Stimulated activated CD8-positive, alpha-beta memory T cell treated with anti-CD3 and anti-CD28 coated beads, Interleukin-7, amount 100 ng/mL, for 48 hours (primary cell): ENCODE data around the gene MYO3A.

Experiments
- DNase-seq, 2 donors: peaks; one replicate each; pipeline ENCODE4 v3.0.0-alpha.2; 2020; ENCODE audit warnings: low read depth in 1 of 2; ENCODE audit errors: extremely low read depth in 1 of 2

The MYO3A gene

DNA sequence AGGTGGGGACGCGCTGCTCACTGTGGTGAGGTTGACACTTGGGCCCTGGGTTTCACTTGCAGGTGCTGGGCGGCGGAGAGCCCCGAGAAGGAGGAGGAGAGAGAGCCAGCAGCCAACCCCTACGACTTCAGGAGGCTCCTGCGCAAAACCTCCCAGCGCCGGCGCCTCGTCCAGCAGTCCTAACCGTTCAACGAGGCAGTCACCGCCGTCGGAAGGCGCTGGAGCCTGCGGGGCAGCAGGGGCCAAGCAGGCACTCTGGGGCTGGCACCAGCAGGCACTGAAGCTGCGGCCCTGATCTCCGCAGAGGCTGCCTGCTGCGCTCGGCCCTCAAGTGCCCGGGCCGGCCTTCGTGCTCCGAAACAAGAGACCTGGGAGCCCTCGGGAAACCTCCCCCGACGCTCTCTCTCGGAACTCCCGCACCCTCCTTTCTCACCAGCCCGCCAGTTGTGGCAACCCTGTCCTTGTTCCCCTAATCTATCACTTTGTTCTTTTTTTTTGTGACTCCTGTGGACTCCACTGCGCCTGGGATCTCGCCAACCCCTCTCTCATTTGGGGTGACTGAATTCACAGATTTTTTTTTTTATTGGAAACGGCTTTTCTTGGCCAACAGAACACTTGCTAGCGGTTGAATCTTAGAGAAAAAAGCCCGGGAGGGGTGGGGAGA lies 277.9 kb downstream of the MYO3A start:
- DNase-seq, result no peak

DNA sequence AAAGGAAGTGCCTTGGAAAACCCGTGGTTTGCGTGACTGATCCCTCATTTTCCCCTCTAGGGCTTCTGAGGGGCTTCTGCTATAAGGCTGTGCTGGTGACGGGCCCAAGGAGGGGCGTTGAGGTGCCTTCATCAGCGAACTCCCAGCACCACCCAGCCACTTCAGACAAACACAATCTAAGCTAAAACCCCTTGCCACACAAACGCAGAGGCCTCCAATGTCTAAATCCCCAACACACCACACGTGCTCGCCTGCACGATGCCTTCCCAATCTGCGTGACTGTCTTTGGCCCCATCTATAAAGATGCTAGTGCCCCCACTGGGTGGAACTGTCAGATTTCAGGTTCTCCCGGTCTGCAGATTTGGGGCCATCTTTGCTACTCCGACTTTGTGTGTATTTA lies 278.5 kb downstream of the MYO3A start:
- DNase-seq, result no peak

DNA sequence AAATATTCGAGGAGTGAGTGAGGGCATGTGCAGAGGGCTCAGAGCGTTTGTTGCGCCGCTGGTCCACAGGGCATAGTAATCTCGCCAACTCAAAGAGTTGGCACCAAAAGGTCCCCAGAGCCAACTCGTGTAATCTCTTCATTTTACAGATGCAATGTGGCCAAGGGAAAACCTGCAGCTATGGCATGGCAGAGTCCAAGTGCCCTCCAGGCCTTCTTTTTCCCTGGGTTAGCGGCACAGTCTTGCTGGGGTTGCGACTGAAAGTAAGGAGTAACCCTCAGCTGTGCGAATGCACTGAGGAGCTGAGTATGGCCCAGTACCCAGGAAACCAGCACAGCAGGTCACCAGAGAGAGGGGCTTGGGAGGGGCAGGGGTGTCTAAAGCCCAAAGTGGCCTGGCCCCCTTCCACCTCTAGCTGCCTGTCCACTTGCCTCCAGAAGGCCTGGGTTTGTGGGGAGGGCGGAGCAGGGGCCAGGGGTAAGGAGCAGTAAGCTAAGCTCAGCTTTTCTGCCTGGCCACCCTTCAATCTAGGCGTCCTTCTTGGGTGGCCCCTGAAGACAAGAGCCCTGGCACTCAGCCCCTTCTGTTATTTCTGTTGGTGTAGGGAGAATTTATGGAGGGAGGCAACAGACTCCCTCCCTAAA lies 279.2 kb downstream of the MYO3A start:
- no peak for DNase-seq

DNA sequence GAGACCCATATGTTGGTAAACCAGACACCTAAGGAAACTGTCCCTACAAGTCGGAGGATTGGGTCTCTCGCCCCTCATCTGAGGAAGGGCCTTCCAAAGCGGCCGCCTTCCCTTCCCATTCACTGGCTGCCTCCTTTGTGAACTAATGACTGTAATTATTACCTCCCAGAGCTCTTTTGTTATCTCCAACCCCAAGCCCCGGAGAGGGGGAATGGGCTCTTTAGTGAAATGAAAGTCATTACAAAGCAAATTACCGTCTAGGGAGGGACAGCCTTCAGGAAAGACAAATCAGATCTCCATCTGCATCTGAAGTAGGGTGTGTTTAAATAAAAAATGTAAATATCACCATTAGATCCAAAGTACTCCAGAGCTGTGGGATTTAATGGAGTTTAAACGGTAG lies 280.0 kb downstream of the MYO3A start:
- DNase-seq, result no peak

DNA sequence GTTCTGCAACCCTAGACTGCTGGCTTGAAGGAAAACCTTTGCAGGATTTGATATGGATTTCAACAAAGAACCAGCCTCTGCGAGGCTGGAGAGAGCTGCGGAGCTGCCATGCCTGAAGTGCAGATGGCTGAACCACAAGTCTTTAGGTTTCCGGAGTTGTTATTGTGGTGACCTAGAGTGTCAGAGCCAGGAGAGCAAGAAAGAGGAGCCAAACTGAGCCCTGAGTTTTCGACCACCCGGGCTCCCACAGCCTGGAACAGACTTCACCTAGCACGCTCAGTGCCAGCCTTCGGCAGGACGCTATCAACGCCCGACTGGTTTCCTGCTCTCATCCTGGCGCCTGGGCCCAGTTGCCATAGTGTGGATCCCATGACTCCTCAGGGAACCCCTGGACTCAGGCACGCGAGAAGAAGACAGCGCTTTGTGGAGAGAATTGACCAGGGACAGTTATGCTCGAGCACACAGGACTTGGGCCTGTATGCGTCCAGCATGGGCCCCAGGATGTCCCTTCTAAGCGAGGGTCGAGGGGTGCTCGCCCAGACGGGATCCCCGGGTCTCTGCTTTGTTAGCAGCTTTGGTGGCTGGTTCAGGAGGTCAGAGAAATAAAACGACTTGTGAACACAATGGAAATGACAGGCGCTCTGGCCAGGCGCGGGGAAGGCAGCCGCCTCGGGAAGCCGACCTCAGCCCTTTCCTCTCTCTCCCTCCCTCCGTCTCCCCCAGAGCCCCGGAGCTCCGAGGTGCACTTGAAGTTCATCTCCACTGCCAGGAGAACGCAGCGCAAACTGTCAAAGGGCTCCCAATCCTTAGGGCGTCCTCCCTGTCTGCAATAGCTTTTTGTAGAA lies 280.7 kb downstream of the MYO3A start:
- DNase-seq, result no peak

DNA sequence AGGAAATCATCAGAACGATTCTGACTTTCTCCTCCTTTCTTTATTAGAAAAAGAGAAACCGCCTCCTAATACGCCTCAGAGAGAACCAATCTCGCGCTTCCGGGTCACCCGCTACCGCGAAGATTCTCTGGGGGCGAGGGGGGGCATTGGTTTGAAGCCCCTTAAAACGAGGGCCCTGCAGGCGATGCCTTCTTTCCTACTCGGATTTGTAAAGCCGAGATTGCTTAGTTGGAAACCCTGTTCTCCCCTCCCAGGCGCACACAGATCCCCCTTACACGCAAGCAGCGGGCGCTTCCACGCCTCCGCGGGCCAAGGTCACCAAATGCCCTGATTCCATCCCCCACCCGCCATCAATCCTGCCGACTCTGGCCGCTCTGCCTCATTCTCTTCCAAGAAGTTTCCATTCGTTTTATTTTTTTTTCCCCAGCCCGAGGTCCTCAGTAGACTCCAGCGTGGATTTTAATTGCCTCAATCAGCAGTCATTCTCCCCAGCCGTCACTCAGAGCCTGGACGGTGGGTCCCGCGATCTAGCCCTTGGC lies 281.4 kb downstream of the MYO3A start:
- no peak for DNase-seq

DNA sequence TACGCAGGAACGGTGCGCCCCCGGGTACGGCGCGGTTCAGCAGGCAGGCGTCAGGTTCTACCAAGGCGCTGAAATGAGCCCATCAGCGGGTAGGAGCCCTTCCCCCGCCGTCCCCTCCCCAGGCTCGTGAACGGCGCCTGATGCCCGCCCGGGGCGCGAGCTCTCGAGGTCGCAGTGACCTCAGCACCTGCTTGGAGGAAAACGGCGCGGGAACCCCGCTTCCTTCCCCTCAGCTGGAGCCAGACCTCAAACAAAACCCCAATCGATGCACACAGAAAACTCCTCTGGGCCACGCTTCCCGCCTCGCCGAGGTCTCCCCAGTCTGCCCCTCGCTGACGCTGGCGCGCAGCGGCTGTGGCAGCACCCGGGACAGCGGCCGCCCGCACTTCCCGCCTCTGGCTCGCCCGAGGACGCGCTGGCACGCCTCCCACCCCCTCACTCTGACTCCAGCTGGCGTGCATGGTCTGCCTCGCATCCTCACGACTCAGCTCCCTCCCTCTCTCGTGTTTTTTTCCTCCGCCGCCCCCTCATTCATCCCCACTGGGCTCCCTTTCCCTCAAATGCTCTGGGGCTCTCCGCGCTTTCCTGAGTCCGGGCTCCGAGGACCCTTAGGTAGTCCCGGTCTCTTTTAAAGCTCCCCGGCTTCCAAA lies 282.0 kb downstream of the MYO3A start:
- peak; percentile 16 to 20 for DNase-seq

DNA sequence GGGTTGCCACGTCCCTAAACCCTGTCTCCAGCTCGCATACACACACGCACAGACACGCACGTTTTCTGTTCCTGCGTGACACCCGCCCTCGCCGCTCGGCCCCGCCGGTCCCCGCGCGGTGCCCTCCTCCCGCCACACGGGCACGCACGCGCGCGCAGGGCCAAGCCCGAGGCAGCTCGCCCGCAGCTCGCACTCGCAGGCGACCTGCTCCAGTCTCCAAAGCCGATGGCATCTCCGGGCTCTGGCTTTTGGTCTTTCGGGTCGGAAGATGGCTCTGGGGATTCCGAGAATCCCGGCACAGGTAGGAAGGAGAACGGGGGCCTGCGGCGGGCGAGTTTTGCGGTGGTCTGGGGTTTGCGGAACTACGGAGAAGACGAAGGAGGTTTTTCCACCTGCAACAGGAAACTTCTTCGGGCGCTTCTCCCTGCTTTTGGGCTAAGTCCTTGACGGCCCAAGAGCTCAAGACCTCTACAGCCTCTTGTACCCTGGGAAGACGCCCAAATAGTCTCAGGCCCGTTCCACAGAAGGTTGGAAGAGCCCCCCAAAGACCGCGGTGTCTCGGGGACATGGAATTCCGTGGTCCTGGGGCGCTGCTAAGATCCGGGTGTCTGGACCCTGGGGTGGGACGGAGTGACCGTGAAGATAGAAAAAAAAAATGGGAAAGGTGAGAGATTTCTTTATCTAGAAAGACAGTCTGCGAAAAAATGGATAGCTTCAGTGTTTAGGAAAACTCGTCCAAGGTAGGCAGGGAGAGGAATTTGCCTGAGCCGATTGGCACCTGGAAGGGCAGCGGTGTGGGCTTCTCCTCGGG lies 282.8 kb downstream of the MYO3A start, which contains the start of gene GAD2:
TSS of gene GAD2 (plus strand) at position 190 of the 811 bp plus-strand sequence. CDS start at position 226, 36 bp downstream.
- DNase-seq, result no peak

DNA sequence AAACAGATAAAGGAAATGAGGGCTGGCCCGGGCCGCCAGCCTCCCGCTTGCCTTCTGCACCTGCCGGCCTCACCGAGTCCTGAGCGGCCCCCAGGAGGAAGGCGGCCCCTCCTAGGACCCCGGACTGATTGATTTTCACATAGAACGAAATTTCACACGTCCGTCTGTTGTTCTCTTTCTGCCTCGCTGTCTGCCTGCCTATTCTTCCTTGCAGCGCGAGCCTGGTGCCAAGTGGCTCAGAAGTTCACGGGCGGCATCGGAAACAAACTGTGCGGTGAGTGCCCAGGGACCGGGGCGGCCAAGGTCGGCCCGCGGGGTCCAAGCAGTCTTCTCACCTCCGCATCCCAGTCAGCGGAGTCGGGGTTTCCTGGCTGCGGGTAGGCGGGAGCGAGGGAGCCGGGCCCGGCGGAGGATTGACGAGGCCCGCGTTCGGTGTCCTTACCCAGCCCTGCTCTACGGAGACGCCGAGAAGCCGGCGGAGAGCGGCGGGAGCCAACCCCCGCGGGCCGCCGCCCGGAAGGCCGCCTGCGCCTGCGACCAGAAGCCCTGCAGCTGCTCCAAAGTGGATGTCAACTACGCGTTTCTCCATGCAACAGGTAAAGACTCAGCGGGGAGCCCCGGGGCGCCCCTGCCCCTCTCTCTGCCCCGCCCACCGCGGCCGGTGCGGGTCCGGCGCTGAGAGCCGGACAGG lies 283.5 kb downstream of the MYO3A start:
- no peak for DNase-seq

DNA sequence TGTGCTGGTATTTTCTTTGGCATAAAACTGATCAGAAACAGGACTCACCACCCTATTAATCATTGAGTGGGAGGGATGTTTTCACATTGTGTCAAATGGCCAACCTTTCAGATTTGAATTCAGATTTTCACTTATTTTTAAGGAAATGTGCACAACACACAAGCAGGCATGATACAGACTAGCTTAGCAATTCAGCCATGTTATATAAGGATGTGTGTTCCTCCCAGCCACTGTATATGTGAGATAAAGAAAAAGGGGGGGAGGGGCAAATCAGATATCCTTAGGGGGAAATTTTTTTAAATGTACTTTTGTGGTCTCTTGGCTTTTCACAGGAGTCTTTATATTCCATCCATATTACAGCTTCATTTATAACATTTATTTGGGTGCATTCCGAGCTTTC lies 285.6 kb downstream of the MYO3A start:
- DNase-seq, result no peak

DNA sequence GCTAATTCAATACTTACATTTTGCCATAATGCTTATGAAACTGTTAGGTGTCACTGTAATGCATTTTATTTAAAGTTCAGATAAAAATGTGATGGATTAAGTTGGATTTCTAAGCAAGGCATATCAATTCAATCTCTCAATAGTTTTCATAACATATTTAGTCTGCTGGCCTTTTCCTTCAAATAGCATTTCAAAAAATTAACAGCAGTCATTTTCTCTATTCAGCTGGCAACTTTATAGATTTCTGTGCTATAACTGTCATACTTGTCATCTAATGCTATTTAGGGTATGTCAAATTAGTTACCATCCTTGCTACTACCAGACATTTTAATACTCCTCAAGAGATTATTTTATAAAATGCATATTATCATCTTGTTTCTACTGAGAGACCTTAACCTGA lies 286.9 kb downstream of the MYO3A start:
- no peak for DNase-seq

DNA sequence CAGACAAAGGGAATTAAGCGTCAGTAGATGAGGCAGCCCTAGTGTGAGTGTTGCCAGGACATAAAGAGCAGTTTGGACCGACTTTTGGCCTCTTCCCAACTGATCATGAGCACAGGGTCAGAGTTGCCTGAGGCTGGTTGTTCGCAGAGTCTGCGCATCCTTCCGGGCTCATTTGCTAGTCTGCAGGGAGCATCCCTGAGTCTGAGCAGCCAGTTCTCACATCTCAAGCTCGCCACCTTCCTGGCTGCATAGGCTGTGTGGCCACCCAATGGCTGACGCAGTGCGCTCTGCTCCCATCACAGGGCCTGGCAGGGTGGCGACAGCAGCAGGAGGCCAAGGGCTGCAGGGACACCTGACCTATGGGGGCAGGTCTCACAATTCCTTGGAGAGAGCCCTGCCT lies 287.5 kb downstream of the MYO3A start:
- no peak for DNase-seq

DNA sequence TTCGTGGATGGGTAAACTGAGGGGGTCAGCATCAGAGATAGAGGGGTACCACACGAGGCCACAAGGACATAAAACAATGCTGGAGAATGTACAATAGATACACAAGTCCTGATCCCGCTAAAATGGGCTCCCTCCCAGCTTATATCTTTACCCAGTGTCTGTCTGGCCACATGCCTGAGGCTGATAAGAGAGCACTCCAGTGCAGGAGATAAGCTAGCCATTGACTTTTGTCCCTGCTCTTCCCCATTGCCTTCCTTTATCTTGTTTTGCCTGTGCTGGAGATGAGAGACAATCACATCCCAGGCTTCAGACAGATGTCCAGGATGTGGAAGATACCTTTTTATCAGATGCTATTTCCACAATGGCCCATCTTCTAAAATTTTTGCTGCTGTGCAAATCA lies 288.5 kb downstream of the MYO3A start:
- no peak for DNase-seq

DNA sequence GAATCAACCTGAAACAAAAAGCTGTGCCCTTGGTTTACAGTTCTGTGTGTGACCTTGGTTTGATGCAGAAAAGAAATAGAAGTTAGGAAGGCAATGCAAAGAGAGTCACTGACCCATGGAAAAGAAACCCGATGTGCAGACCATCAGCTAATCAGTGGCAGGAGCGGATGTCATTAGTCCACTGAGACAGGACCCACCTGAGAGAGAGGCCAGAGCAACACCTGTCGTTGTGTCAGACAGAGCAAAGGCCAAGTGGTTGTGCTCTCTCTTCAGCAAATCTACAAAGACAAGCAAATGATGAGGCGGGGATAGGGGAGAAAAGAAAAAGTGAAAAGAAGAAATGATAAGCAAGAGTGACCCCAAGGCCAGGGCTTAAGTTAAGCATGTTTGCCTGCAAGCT lies 291.3 kb downstream of the MYO3A start:
- no peak for DNase-seq

DNA sequence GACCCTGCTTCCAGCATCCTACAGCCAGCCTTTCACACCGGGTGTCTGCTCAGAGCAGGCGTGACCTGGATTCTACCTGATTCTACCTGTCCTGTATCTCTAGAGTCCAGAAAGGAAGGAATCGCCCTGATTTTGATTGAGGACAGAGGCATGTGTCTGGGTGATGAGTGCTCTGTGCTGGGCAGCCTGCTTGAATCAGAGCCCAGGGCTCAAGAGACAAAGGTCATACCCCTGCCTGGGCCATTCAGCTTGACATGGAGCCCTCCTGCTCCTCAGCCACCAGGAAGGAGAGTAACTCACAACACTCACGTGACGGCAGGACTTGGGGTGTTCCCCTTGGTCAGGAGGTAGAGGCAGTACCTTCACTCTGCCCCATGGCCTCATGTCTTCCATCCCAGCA lies 293.8 kb downstream of the MYO3A start:
- no peak for DNase-seq

DNA sequence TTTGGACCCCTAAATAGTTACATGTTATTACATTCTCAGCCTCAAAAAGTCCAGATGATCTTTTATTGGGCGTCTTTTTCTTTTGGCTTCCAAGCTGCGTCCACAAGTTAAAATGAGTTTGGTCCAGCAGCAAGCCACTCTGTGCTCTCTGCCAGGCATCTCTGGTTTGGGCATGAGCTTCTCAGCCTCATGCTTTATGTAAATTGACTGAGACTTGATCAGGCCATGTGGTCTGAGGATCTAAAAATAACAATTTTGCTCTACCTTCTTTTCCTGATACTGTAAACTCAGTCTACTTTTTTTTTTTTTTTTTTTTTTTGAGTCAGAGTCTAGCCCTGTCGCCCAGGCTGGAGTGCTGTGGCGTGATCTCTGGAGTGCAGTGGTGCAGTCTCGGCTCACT lies 298.1 kb downstream of the MYO3A start:
- DNase-seq, result no peak

DNA sequence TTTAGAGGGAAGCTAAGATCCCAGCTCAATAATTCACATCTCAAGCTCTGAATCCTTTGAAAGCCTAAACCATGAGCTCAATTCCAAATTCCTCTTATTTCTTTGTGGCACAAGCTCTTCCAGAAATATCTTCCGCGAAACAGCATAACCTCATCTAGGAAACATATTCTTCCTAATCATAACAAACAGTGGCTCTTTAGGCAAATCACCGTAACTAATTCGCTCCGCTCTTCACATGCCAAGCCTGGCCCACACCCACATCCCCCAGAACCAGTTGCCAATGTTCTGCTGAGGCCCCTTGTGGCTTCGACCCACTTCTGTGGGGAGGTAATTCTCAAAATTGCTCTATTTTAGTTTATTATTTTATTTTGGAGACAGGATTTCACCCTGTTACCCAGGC lies 301.7 kb downstream of the MYO3A start:
- no peak for DNase-seq

DNA sequence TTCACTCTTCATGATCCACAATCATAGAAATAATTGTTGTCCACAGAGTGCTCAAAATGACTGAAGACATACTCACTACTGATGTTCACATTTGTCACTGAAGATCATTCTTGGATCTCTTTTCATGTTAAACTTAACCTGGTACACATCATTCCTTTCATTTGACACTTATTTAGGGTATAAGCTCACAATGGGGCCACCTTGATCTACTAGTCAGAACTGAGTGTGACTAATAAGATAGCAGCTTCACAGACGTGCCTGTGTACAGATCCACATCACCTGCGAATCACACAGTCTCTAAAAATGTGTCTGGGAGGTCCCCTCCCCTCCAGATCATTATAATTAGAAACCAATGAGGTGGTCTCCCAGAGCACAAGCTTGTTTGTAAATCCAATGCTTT lies 304.3 kb downstream of the MYO3A start:
- DNase-seq, result no peak

DNA sequence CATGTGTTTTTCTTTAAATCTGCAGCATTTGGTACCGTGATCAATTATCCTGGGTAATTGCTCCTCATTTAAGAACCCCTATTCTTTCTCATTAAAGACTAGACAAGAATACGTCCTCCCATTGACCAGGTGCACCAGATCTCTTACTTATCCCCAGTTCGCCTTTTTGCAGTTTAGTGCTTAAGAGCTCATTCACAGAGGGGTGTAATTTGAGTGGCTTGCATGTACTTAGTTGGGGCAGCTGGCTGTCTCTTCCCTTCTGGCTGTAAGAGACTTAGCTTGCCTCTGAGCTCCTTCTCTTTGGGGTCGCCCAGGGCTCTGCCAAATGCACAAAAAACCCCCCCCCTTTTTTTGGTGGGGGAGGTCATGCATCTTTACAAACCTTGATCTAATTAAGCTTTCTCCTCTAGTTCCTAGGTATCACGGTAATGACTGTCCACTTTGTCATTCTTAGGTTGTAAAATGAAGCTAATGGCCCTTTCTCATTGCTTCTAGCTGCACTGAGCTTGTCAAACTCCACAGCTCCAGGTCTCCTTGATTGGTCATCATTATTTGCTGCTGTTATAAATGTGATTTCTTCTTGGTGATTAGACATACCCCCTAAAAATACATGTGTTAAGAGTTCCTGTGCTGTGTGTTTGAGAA lies 308.8 kb downstream of the MYO3A start:
- no peak for DNase-seq
